ENCODE data around the gene KCNC1. TPM values are rescaled to one million over a fixed set of nuclear protein-coding genes. Genes with fewer than 3 reads are reported as not detected.

The KCNC1 gene
- total RNA-seq, 4 donors from 2014 or later = 0.14 TPM; not detected in 3

- no peak overlapping the region for H3K27ac ChIP-seq
- peaks cover 3 to 13% (median 10%) of the 10 kb centered on the region in 4 donors for H3K4me1 ChIP-seq
- no peak for TF ChIP-seq EP300 (IDR thresholded peaks at IDR 0.05; ENCODE audit: low read depth)
- TF ChIP-seq POLR2AphosphoS5 (IDR thresholded peaks at IDR 0.05) = peak in 2 of 3 donors; percentile 39 to 56
- TF ChIP-seq POLR2A (IDR thresholded peaks at IDR 0.05) = no peak
- TF ChIP-seq, protein P1, sequence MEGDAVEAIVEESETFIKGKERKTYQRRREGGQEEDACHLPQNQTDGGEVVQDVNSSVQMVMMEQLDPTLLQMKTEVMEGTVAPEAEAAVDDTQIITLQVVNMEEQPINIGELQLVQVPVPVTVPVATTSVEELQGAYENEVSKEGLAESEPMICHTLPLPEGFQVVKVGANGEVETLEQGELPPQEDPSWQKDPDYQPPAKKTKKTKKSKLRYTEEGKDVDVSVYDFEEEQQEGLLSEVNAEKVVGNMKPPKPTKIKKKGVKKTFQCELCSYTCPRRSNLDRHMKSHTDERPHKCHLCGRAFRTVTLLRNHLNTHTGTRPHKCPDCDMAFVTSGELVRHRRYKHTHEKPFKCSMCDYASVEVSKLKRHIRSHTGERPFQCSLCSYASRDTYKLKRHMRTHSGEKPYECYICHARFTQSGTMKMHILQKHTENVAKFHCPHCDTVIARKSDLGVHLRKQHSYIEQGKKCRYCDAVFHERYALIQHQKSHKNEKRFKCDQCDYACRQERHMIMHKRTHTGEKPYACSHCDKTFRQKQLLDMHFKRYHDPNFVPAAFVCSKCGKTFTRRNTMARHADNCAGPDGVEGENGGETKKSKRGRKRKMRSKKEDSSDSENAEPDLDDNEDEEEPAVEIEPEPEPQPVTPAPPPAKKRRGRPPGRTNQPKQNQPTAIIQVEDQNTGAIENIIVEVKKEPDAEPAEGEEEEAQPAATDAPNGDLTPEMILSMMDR (IDR thresholded peaks at IDR 0.05) = peak in 4 of 5 experiments; percentile 35 to 68 (median 50)
- H3K4me3 ChIP-seq = no peak overlapping the region
- no peaks in the 10 kb centered on the region for H3K9me3 ChIP-seq
- peak; percentile 87 for DNase-seq
- H3K27me3 ChIP-seq = no peaks in the 10 kb centered on the region
- intact Hi-C loops (cut with DNase I; ENCODE audit: low total_unique reads) = no loop called here
- no peaks in the 10 kb centered on the region for H3K36me3 ChIP-seq
- 52 to 74% methylated on average over 3 to 9 of the region's 9 CpGs for WGBS, 2 donors (ENCODE audit: low coverage in 1 of 2)
- in situ Hi-C loops (cut with MboI; ENCODE audit: low pct_ligation_motif_present in 1 of 4, low pct_unique_long_range_greater_than_20kb in 1 of 4, low sequenced_read_pairs in 3 of 4) = no loop called here
These were observed 35.6 kb downstream of the KCNC1 start for GRCh38 chr11:17770048-17770652.

- in situ Hi-C loops (cut with MboI; ENCODE audit: low pct_ligation_motif_present in 1 of 4, low pct_unique_long_range_greater_than_20kb in 1 of 4, low sequenced_read_pairs in 3 of 4) = no loop called here
- intact Hi-C loops (cut with DNase I; ENCODE audit: low total_unique reads) = no loop called here
- no peak for DNase-seq
- H3K4me1 ChIP-seq = peaks cover 3 to 13% (median 10%) of the 10 kb centered on the region in 4 donors
- H3K9me3 ChIP-seq = no peaks in the 10 kb centered on the region
- no peaks in the 10 kb centered on the region for H3K36me3 ChIP-seq
- no peaks in the 10 kb centered on the region for H3K27me3 ChIP-seq
- TF ChIP-seq, protein P1 (IDR thresholded peaks at IDR 0.05) = no peak
- no peak for TF ChIP-seq POLR2AphosphoS5 (IDR thresholded peaks at IDR 0.05)
- TF ChIP-seq POLR2A (IDR thresholded peaks at IDR 0.05) = no peak
- TF ChIP-seq EP300 (IDR thresholded peaks at IDR 0.05; ENCODE audit: low read depth) = no peak
- H3K27ac ChIP-seq = no peak overlapping the region
- H3K4me3 ChIP-seq = no peak overlapping the region
These were observed 36.3 kb downstream of the KCNC1 start for GRCh38 chr11:17770917-17771316.

DNA sequence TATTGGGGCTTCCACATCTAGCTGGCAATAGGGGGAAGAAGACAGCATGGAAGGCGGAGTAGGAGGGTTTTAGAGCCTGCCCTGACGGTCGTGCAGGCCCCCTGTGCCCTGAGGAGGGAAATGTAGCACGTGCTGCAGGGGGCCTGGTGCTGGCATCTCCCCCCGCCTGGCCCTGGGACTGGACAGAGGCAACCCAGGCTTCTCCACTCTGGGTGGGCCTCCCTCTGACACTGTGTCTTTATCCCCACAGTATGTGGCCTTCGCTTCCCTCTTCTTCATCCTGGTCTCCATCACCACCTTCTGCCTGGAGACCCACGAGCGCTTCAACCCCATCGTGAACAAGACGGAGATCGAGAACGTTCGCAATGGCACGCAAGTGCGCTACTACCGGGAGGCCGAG is 36.8 kb downstream of the KCNC1 start:
- 93 to 100% methylated on average over 6 to 17 of the region's 17 CpGs for WGBS, 2 donors (ENCODE audit: low coverage in 1 of 2)

GRCh38 chr11:17771841-17772401 is 37.3 kb downstream of the KCNC1 start:
- no peak overlapping the region for H3K27ac ChIP-seq
- H3K4me3 ChIP-seq = no peak overlapping the region
- H3K36me3 ChIP-seq = no peaks in the 10 kb centered on the region
- H3K4me1 ChIP-seq = peaks cover 3 to 13% (median 10%) of the 10 kb centered on the region in 4 donors
- TF ChIP-seq, protein P1 (IDR thresholded peaks at IDR 0.05) = no peak
- TF ChIP-seq EP300 (IDR thresholded peaks at IDR 0.05; ENCODE audit: low read depth) = no peak
- no peak for TF ChIP-seq POLR2AphosphoS5 (IDR thresholded peaks at IDR 0.05)
- no peak for TF ChIP-seq POLR2A (IDR thresholded peaks at IDR 0.05)
- H3K27me3 ChIP-seq = no peaks in the 10 kb centered on the region
- H3K9me3 ChIP-seq = no peaks in the 10 kb centered on the region
- DNase-seq = no peak
- in situ Hi-C loops (cut with MboI; ENCODE audit: low pct_ligation_motif_present in 1 of 4, low pct_unique_long_range_greater_than_20kb in 1 of 4, low sequenced_read_pairs in 3 of 4) (no loop called here), intact Hi-C loops (cut with DNase I; ENCODE audit: low total_unique reads) (no loop called here)
- WGBS, 2 donors (ENCODE audit: low coverage in 1 of 2) = 90 to 96% methylated on average over 6 to 37 of the region's 37 CpGs

More for the DNA sequence above, 36.8 kb downstream of the KCNC1 start:
- H3K9me3 ChIP-seq = no peaks in the 10 kb centered on the region
- no peaks in the 10 kb centered on the region for H3K36me3 ChIP-seq
- TF ChIP-seq EP300 (IDR thresholded peaks at IDR 0.05; ENCODE audit: low read depth) (no peak), POLR2AphosphoS5 (IDR thresholded peaks at IDR 0.05) (no peak)
- TF ChIP-seq, protein P1 (IDR thresholded peaks at IDR 0.05) = no peak
- H3K27ac ChIP-seq = no peak overlapping the region
- no peaks in the 10 kb centered on the region for H3K27me3 ChIP-seq
- in situ Hi-C loops (cut with MboI; ENCODE audit: low pct_ligation_motif_present in 1 of 4, low pct_unique_long_range_greater_than_20kb in 1 of 4, low sequenced_read_pairs in 3 of 4) = no loop called here
- intact Hi-C loops (cut with DNase I; ENCODE audit: low total_unique reads) = no loop called here
- DNase-seq = no peak
- H3K4me3 ChIP-seq = no peak overlapping the region
- peaks cover 3 to 13% (median 10%) of the 10 kb centered on the region in 4 donors for H3K4me1 ChIP-seq
